Activated CD8-positive, alpha-beta memory T cell treated with anti-CD3 and anti-CD28 coated beads, Interleukin-2, amount 50 U/mL, for 24 hours (primary cell): ENCODE measurements around the gene SALL3.

ENCODE experiments used
- DNase-seq: peaks from one replicate; pipeline ENCODE4 v3.0.0-alpha.2; 2020; ENCODE audit errors: extremely low read depth

The SALL3 gene

DNA sequence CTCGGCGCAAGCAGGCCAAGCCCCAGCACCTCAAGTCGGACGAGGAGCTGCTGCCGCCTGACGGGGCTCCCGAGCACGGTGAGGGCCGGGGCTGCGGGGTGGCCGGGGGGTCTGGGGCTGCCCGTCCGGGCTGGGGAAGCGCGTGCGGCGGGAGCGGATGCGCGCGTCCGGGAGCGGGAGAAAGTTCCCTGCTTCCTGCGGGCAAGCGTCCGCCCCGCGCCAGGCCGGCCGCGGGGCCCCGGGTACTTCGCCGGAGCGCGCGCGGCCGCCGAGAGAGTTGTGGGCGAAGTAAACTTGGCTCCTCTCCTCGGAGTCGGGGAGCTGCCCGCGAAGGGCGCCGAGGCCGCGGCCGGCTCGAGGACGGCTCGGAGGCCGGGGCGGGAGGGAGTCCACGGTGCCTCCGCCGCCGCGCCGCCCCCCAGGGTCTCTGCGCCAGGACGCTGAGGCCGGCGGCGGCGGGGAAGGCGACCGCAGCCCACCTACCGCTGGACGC is 707 bp downstream of the SALL3 start:
- DNase-seq: no peak

DNA sequence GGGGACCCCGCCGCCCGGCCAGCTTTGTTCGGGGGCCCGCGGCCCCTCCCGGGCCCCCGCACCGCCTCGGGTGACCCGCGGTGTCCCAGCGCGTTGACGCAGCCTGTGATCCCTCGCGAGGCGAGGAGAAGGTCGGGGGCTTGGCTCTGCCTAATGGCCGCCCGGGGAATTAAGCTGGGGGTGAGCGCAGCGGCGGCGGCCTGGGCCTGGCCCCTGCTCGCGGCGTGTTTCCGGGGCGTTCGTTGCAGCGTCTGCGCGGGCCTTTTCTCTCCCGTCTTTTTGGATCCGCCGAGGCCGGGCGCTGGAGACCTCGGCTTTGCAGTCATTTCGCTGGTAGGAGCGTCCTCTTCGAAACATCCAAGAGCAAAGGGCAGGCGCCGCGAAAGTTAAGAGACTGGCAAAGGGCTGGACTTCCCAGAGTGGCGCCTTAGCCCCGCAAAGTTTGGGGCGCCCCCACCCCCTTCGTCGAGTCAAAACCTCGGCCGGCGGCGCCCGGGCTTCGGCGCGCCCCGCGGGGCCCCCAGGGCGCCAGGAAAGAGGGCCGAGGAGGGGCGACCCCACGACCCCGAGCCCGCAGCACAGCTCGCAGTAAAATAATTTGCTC is 1.3 kb downstream of the SALL3 start:
- DNase-seq: no peak

DNA sequence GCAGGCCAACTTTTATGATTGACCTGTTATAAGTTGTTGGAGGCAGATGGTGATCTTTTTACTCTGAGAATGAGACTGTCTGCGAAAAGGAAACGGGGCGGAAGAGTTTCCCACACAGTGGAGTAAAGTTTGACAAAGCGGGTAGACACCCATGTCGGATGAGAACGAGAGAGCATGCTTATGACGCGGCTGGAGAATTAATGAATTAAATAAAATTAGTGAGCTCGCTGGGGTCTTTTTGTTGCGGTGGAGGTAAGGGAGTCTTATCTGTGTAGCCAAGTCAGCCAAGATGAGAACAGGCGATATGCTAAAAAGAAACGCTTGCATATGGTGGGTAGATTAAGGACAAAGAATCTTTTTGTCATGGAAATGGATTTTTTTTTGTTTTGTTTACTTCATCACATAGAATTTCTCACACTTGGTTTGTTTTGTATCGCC is 1.8 kb downstream of the SALL3 start:
- DNase-seq: no peak

DNA sequence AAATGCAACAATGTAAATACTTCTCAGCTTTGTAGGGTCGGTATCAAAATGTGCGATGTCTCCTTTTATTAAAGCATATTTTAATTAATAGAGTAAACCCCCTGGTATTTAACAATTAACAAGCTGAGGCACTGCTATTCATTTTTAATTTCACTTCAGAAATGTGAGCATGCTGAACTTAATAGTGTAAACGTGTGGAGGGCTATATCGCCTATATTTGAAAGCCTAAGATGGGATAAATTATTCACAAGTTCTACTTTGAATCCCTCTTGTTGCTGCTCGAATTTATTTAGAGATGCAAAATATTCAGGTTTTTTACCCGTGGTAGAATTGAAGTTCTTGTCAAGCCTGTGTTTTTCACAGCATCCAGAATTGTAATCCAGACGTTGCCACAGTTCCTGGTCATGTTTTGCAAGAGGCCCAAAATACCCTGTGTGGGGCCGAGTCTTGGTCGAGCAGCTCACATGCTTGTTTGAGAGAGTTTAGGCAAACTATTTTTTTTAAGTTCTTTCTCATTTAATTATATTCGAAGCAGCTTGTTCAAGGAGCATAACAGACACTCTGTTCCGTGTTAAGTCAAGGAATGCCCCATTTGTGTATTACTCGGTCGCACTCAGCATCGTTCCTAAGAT is 2.5 kb downstream of the SALL3 start:
- DNase-seq: no peak

DNA sequence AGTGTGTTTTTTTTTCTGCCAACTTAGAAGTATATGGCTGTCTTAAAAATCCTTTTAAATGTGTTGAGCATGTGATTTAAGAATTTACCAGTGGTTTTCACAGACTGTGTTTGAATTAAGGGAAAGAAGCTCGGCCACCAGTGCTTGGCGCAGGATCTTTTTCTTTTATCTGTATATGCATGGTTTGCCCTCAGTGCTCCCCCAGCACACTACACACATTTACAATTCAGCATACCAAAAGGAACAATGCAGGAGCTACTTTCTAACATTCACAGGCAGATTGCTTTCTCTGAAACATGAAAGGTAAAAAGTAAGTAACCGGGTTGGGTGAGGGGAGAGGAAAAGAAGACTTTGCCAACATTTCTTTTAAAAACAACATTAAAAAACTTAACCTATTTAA is 3.9 kb downstream of the SALL3 start:
- no peak for DNase-seq

DNA sequence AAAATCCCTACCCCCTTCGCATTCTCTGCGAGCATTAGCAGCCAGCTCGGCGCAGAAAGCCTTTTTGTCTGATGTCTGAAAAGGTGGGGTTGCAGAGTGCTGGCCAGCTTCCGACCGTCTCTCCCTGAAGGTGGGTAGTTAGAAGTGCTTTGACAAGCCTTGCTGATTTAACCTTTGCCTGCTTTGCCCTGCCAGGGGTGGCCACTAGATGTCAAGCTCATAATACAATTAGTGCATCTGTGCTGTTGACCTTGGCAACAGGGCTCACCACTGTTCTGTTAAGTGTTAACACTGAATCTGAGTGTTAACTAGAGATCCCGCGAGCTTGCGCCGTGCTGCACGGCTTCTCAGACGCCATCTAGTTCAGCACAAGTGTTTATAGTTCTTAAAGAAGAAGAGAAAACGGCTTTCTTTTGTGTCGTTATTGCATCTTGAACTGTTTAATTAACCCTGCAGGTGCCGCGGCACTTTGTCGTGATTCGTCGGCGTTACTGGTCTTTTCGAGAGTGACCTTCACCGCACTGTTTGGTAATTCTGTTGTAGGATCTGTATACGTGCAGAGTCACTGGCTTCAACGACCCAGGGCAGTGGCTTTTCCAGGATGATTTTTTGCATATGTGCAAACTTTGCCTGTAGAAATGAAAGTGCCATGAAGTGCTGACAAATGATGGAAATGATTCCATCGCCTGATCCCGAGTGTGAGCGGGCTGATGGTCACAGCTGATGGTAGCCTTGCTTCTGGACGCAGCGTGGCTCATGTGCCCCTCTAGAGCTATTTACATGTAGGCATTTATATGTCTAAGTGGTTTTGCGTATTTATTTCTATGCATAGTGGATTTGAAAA is 5.5 kb downstream of the SALL3 start:
- DNase-seq: no peak

DNA sequence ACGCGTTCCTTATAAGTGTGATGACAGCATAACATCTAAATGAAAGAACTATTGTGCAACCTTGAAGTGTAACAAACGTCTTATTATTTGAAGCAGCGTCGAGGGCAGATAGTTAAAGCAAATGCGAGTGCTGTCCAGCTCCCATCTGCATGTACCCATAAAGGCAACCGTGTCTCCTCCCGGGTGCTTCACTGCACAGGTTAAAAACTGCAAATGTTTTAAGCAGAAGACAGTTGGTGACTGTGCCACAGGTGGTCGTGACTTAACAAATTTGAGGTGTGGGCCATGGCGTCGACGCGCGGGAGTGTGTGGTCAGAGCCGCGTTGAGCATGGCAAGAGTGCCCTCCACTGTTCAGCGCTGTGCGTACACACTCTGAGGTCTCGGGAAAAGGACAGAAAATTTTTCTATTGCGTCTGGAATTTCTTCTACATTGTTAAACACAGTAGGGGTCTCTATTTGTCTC is 6.4 kb downstream of the SALL3 start:
- no peak for DNase-seq

DNA sequence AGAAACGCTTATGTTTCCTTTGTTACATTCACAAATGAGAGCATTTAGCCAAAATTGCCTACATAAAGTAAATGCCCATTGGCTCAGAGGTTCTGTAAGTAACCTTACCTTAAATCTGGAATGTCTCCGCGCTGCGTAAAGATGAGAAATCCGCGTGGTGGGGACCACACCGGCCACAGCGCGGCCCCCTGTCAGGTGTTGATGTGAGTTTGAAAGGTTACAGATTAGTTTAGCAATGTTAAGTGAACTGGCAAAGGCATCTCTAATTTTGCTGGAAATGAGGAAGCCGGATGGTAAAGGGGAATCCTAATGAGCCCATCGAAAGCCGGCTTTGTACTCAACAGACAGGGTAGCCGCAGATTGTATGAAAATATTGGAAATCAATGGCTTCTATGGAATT is 11.8 kb downstream of the SALL3 start:
- DNase-seq: no peak

DNA sequence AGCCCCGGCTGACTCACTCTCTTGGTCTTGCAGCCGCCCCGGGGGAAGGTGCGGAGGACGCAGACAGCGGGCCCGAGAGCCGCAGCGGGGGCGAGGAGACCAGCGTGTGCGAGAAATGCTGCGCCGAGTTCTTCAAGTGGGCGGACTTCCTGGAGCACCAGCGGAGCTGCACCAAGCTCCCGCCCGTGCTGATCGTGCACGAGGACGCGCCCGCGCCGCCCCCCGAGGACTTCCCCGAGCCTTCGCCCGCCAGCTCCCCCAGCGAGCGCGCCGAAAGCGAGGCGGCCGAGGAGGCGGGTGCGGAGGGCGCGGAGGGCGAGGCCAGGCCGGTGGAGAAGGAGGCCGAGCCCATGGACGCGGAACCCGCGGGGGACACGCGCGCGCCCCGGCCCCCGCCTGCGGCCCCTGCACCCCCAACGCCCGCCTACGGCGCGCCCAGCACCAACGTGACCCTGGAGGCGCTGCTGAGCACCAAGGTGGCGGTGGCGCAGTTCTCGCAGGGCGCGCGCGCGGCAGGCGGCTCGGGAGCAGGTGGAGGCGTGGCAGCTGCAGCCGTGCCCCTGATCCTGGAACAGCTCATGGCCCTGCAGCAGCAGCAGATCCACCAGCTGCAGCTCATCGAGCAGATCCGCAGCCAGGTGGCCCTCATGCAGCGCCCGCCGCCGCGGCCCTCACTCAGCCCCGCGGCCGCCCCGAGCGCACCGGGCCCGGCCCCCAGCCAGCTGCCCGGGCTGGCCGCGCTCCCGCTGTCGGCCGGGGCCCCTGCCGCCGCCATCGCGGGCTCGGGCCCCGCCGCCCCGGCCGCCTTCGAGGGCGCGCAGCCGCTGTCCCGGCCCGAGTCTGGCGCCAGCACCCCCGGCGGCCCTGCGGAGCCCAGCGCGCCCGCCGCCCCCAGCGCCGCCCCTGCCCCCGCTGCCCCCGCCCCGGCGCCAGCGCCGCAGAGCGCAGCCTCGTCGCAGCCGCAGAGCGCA is 12.7 kb downstream of the SALL3 start:
- DNase-seq: no peak

DNA sequence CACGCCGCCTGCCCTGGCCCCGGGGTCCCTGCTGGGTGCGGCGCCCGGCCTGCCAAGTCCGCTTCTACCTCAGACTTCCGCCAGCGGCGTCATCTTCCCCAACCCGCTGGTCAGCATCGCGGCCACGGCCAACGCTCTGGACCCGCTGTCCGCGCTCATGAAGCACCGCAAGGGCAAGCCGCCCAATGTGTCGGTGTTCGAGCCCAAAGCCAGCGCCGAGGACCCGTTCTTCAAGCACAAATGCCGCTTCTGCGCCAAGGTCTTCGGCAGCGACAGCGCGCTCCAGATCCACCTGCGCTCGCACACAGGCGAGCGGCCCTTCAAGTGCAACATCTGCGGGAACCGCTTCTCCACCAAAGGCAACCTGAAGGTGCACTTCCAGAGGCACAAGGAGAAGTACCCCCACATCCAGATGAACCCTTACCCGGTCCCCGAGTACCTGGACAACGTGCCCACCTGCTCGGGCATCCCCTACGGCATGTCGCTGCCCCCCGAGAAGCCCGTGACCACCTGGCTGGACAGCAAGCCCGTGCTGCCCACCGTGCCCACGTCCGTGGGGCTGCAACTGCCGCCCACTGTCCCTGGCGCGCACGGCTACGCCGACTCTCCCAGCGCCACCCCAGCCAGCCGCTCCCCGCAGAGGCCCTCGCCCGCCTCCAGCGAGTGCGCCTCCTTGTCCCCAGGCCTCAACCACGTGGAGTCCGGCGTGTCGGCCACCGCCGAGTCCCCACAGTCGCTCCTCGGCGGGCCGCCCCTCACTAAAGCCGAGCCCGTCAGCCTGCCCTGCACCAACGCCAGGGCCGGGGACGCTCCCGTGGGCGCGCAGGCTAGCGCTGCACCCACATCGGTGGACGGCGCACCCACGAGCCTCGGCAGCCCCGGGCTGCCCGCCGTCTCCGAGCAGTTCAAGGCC is 13.7 kb downstream of the SALL3 start:
- DNase-seq: no peak

DNA sequence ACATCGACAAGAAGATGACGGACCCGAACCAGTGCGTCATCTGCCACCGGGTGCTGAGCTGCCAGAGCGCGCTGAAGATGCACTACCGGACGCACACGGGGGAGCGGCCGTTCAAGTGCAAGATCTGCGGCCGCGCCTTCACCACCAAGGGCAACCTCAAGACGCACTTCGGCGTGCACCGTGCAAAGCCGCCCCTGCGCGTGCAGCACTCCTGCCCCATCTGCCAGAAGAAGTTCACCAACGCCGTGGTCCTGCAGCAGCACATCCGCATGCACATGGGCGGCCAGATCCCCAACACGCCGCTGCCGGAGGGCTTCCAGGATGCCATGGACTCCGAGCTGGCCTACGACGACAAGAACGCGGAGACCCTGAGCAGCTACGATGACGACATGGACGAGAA is 14.4 kb downstream of the SALL3 start:
- DNase-seq: no peak

DNA sequence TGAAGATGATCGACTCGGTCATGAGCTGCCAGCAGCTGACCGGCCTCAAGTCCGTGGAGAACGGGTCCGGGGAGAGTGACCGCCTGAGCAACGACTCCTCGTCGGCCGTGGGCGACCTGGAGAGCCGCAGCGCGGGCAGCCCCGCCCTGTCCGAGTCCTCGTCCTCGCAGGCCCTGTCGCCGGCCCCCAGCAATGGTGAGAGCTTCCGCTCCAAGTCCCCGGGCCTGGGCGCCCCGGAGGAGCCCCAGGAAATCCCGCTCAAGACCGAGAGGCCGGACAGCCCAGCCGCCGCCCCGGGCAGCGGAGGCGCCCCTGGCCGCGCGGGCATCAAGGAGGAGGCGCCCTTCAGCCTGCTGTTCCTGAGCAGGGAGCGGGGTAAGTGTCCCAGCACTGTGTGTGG is 14.9 kb downstream of the SALL3 start:
- DNase-seq: no peak

DNA sequence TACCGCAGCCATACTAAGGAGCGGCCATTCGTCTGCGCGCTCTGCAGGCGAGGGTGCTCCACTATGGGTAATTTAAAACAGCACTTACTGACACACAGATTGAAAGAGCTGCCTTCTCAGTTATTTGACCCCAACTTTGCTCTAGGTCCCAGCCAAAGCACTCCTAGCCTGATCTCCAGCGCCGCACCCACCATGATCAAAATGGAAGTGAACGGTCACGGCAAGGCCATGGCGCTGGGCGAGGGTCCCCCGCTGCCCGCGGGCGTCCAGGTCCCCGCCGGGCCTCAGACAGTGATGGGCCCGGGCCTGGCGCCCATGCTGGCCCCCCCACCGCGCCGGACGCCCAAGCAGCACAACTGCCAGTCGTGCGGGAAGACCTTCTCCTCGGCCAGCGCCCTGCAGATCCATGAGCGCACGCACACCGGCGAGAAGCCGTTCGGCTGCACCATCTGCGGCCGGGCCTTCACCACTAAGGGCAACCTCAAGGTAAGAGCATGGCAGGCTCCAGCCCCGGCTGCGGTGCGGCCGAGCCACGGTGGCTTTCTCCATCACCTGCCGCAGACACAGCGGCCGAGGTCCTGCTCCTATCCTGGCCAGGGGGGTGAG is 15.5 kb downstream of the SALL3 start:
- no peak for DNase-seq

DNA sequence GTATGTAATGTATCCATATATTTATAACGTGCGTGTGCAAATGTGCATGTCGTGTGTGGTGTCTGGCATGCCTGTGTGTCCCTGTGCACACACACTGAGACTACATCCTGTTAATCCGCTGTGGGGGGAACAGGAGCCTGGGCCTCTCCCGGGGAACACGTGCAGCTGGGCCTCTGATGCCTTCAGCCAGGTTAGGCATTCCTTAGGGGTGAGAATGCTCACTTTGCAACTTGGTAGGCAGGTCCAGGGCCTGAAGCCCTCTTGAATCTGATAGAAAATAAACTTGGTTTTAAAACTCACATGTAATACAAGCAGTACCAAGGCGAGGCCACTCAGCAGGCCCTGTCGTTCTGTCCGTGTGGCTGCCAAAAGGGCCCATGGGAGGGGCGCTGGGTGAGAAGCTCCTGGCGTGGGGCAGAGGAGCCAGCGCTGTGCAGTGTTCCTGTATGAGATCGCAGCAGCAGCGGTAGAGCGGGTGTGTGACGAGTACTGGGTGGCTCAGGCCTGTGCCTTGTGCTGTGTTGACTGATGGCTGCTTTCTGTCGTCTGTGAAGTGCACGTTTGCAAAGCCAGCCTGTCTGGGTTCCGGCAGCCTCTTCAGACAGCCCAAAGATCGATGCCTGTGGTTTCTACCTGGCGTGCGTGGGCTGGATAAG is 16.2 kb downstream of the SALL3 start:
- no peak for DNase-seq

DNA sequence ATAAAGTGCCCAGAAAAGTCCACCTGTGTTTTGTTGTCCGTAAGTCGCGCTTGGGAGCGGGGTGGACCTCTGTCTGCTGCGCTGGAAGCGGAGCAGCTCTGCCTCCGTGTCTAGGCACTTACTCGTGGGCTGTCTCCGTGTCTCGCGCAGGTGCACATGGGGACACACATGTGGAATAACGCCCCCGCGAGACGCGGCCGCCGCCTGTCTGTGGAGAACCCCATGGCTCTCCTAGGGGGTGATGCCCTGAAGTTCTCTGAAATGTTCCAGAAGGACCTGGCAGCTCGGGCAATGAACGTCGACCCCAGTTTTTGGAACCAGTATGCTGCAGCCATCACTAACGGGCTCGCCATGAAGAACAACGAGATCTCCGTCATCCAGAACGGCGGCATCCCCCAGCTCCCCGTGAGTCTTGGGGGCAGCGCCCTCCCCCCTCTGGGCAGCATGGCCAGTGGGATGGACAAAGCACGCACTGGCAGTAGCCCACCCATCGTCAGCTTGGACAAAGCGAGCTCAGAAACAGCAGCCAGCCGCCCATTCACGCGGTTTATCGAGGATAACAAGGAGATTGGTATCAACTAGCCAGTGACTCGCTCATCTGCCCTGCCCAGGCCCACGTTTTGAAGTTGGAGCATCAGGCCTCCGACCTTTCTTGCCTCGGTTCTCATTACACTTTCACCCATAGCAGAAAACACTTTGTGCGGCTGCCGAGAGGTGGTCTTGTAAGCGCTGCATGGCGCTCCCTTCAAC is 17.3 kb downstream of the SALL3 start:
- DNase-seq: no peak

DNA sequence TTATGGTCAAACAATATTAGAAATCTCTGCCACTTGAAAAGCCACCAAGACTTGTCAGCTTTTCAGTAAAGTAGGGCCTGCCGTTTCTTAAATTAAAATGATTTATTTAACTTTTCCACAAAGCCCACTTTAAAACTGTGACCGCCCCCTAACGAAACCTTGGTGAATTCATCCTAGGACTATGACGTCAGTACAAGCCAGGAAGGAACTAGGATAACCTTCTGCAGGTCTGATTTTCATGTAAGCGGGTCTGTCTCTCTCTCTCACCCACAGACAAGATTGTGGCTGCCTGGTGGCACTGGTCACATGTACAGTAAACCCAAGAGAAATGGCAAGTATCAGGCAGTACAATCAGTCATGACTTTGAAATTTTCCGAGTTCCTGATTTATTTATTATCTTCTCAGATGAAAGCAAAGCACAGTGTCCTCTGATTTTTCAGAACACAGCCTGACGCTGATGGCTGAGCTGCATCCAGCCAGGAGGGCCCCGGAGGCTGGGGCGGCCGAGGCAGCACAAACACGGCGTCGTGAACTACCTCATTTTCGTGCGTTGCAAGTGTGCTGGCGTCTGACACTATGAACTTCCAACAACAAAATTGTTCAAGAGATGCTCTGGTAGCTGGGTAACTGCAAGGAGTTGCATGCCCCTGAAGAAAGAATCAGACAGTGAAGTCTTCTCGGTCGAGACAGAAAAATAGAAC is 18.9 kb downstream of the SALL3 start:
- DNase-seq: no peak

DNA sequence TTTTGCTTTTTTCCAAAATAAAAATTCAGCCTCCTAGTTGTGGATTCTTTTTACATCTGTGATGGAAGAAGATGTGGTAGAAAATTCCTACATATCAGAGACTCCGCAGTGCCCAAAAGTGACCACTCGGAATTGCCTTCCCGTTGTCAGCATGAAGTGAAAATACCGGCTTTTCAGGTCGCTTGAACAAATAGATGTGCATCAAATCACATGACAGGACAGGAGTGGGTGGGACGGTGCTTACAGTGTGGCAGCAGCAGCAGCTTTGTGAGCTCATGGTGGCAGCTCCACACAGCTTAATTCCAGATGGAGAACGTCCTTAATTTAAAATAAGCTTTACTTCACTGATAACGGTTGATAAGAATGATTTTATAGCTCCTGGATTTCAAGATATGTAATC is 20.3 kb downstream of the SALL3 start:
- no peak for DNase-seq

DNA sequence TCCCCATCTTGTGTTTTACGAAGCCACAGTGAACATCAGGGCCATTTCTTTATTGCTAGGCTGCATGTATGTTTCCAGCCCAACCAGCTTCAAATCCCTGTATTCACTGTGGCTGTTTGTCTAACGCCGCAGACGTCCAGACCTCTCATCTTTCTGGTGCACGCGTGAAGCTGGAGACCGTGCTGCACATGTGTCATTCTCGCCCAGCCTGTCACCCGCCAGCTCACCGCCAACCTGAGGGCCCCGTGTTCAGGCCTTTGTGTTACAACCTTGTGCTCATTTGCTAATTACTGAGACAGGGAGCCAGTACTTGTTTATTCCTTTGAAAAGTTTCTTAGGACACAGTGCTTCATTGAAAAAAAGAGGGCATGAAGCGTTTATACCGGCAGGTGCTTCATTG is 21.4 kb downstream of the SALL3 start:
- DNase-seq: no peak
